HG03103 (cell line): ENCODE results near the gene RFX5.
"Not testable (repeated sequence)": the region's sequence is repeated elsewhere in the genome, so short reads cannot be mapped to it uniquely, and the experiment has no call there.

Experiments
- ATAC-seq: cut with Tn5 transposase; IDR thresholded peaks from one replicate; pipeline ENCODE4 v1.9.1; 2021; ENCODE audit warnings: low read depth; ENCODE audit not compliant: unreplicated experiment

The RFX5 gene

DNA sequence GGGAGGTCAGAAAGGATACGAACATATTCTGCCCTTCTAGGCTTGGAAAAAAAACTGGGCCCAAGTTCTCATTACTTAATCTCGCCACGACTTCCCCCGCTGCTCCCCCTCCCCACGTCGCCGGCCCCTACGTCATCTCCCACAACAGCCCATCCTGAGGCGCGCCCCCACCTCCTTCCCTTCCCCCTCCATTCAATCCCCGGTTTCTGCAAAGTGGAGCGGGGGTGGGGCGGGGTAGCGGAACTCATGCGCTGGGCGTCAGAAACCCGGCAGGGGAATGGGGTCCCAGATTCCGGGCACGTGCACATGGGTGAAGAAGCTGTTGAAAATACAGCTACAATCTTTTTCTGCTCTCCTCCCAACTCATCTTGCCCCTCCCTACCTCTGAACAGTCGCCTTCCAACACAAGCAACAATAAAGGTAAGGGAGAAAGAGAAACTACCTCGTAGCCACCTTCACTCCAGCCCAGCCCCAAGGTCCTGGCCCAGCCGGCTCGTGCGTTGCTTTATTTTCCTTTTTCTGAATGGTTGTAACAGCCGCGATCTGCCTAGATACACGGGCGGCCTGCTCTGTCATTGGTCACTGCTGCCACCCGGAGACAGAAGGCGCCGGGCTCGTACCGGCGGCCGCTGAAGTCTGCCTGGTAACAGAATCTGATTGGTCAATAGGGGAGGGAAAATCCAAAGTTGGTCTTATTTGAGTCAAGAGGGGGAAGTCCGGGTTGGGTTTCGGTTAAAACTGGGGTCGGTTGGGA, at the start of gene RFX5:
Gene RFX5 (minus strand): TSS at position 484 of the 754 bp plus-strand sequence. CDS start 932 bp downstream, outside the sequence.
- ATAC-seq, result peak; percentile 88

DNA sequence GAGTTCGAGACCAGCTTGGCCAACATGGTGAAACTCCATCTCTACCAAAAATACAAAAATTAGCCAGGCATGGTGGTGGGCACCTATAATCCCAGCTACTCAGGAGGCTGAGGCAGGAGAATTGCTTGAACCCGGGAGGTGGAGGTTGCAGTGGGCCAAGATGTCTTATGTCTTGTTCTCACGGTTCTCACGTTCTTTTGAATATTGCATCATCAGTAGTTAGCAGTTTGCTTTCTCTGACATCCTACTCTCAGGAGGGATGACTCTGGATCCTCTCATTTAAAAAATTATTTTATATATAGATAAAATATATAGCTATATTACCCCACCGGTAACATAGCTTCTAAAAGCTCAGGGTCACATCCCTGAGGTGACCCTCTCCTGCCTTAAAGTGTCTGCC, 49.2 kb upstream of the RFX5 start:
- ATAC-seq, result not testable (repeated sequence)

DNA sequence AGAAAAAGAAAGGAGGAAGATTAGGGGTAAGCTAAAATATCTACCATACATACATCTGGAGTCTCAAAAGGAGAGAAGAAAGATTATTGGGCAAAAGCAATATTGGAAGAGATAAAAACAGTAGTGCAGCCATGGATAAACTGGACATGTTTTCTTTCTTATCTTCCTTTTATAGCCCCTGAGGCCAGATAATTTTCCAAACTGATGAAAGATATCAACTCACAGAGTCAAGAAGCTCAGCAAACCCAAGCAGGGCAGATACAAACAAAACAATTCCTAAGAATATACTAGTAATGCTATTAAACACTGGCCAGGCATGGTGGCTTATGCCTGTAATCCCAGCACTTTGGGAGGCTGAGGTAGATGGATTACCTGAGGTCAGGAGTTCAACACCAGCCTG, 46.5 kb upstream of the RFX5 start:
- no peak for ATAC-seq

DNA sequence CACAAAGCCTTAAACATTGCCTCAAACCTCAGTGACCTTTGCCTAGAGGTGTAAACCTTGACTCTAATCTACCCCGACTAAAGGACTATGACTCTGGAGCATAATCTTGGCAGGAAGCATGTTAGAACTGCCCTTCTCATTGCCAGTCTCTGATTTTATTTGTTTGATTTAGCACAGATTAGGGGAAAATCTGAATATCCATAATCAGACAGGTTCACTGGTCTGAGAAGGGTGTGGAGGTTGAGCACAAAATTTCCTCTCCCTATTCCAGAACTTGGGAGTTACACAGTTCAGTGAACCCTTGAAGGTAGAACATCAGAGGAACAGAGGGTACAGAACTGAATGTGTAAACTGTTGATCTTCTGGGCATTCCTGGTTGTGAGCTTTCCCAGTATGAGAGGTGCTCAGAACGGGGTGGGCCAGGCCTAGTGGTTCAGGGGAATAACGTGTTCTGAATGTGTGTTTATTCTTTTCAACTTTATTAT, 44.1 kb upstream of the RFX5 start:
- ATAC-seq, result no peak

DNA sequence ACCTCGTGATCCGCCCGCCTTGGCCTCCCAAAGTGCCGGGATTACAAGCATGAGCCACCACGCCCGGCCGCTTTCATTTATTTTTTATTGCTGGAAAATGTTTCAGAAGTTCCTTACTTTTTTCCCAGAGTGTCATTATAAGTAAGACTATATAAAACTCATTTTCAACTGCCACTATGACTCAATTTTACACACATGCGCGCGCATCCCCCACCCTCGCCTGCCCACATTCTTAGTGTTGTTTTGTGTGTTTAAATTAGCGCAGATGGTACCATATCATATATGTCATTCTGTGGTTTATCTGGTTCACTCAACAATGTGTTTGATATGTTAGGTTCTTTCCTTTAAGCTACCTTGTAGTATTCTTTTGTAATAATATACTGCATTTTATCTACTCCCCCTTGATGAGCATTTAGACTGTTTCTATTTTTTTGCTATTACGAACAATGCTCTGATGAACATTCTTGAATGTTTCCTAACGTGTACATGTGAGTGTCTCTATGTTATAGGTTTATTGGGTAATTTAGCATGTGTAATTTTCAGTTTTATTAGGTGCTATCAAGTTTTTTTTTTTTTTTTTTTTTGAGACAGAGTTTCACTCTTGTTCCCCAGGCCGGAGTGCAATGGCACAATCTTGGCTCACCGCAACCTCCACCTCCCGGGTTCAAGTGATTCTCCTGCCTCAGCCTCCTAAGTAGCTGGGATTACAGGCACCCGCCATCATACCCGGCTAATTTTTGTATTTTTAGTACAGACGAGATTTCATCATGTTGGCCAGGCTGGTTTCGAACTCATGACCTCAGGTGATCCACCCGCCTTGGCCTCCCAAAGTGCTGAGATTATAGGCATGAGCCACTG, 43.4 kb upstream of the RFX5 start:
- ATAC-seq, result not testable (repeated sequence)

DNA sequence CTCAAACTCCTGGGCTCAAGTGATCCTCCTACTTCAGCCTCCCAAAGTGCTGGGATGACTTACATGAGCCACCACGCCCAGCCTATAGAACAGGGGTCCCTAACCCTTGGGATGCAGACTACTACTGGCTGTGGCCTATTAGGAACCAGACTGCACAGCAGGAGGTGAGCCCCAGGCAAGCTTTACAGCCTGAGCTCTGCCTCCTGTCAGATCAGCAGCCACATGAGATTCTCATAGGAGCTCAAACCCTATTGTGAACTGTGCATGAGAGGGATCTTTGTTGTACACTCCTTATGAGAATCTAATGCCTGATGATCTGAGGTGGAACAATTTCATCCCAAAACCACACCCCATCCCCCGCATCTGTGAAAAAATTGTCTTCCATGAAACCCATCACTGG, 39.0 kb upstream of the RFX5 start:
- no peak for ATAC-seq

DNA sequence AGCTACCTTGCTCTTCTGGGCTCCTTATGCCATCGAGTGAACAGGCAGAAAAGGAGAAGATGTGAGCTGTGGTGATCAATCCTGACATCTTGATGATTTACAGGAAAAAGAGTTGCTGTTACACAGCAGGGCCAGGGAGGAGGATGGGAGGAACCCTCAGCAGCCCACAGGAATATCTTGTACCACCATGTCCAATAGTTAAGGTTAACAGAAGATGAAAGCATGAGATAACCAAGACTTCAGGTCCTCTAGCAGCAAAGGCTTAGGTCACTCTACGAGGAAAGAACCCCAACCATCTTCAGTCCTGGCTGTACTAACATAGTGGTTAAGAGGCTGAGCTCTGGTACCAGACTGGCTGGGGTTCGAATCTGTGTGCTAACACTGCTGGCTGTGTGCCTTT, 37.5 kb upstream of the RFX5 start:
- no peak for ATAC-seq

DNA sequence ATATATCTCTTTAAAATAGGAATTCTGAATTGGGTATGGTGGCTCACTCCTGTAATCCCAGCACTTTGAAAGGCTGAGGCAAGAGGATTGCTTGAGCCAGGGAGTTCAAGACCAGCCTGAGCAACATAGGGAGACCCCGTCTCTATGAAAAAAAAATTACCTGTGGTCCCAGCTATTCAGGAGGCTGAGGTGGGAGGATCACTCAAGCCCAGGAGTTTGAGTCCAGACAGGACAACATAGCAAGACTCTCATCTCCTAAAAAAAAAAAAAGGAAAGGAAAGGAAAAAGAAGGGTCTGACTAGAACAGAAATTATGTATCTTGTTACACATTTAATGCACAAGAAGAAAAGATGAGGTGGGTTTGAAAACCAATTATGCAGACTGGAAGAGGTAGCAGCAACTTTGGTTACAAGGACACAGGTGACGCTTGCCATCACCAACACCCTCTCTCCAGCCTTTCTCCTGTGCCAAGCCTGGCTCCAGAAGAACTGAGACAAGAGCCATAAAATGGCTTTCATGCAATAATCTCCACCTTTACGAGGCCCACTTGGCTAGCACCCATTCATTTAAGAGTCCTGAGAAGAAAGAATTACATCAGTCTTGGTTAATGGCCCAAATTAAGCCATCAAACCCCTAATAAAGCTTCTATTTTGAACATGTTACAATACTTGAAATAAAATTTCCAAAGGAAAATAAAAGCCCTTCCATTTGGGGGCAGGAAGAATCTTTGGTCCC, 30.3 kb upstream of the RFX5 start:
- no peak for ATAC-seq

DNA sequence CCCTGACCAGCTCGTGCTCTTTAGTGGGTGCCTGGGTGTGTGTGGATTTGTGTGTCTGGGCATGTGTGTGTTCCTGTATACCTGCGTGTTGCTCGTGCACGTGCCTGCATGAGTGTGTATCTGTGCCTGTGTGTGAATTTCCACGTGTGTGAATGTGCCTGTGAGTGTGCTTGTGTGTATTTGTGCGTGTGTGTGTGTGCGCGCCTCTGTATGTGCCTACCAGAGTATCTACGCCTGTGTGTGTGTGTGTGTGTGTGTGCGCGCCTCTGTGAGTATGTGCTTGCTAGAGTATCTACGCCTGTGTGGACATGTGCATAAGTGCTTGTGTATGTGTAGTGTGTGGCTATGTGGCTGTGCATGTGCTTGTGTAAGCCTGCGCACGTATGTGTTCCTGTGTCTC, 26.1 kb upstream of the RFX5 start:
- no peak for ATAC-seq

DNA sequence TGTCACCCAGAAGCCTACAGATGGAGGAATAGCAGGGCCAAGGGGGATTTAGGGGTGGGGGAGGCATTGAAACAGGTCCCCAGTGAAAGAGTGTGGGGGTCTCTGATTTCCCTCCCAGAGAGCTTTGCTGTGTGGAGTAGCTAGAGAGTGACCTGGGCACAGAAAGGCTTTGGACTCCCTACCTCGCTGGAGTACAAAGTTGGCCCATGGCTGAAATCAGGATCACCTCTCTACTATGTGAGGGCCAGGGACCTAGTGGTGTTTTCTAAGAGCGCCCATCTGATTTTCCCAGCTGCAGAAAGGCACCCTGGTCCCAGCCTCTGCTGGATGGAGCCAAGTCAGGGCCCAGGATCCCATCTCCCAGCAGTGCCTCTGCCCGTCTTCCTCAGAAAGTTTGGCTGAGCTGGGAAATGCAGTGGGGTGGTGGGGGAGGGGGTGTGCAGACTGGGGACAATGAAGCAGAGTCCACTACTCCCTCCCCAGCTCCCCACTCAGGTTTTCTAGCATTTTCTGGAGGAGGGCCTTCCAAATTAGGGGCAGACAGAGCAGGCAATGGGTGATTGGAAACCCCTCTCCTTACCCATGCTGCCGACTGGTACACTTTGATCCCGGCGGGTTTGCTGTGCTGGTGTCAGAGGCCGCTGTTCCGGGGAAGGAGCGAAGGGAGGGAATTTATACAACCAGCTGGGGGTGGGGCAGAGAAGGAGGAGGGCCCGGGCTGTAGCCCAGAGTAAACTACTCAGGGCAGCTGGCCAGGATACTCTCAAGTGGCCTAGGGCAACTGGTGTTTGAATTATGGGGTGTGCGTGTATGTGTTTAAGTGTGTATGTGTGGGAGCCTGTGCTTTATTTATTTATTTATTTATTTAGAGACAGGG, 25.2 kb upstream of the RFX5 start, which contains the start of gene SELENBP1:
Gene SELENBP1 (minus strand): TSS at position 648 of the 877 bp plus-strand sequence. CDS start 64 bp downstream, at position 584.
- no peak for ATAC-seq

DNA sequence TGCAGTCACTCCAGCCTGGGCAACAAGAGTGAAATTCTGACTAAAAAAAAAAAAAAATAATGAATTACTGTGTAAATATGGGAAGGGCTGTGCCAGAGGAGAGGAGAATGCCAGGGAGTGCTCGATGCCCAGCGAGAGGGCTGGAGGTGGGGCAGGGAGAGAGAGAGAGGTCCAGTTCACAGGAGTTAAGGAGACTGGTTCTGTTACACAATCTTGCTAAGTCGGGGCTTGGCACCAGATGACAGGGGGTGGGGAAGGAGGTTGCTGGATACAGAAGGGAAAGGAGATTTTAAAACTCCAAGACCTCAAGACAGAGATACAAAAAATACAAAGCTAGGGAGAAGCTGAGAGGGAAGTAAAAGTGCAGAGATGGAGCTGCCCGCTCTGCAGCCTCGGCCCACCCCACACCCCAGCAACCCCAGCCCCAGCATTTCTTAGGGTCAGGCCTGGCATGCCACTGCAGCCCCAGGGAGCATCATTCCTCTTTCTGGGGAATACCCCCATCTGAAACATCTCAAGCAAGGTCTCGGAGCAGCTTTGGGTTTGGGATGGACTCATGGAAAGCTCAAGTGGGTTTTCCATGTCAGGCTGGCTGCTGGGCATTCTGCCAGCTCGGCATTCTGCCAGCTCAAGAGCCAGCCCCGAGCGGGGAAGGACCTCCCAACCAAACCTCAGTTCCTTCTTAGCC, 24.5 kb upstream of the RFX5 start:
- ATAC-seq, result no peak

DNA sequence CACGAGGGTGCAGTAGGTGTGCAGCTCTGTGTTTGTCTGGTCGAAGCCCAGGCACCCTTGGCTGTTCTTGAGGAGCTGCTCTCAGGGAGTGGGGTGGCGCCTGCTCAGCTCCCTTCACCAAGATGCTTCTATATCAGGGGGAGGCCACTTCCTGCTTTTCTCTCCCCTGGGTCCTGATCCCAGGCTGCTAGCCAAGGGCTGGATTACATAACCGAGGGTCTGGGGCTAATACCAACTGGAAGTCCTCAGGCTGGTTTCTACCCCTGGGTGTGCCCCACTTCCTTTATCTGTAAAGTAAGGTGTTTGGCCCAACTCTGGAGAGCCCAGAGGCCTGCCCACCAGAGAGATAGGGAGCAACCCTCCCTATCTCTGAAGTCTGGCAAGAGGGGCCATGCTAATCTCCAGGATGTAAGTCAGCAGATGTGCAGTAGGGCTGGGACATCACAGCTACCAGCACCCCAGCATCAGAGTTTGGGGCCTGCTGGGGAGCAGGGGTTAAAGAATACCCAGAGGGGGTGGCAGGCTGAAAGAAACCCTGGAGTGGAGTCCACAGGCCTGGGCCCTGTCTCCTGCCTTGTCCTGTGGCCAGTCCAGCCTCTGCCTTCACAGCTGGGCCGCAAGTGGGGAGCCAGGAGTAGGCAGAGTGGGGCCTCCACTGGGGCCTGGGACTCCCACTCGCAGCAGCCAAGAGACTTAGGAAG, 23.3 kb upstream of the RFX5 start:
- ATAC-seq, result no peak

DNA sequence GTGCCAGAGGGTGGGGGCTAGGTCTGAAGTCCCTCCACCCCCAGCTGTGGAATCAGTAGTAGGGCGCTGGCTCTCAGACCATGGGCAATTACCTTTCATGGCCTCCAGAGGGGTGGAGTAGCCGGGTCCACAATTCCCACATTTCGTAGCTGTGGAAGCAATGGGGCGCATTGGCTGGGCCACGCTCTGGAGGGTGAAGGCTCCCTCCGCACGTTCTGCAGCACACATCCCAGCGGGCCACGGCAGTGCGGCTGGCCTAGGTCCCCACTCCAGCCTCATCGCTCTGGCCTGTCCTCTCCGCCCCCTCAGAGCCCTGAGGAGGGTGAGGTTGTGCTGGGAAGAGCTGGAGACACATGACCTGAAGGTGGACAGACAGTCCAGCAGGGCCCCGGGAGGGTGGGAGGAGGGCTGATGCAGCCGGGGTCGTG, 22.6 kb upstream of the RFX5 start:
- no peak for ATAC-seq

DNA sequence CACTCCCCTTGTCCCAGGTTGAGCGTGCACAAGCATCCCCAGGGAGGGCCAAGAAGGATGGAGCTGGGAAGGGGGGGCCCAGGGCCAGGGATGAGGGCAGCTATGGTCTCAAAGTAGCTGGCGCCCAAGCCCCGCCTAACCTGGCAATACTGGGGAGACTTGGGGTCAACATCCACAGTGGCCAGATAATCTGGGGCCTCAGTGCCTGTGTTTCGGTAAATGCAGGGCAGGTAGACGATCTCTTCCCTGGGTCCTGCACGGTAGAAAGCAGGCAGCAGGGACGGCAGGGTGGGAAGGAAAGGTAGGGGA, 22.2 kb upstream of the RFX5 start:
- ATAC-seq, result no peak

DNA sequence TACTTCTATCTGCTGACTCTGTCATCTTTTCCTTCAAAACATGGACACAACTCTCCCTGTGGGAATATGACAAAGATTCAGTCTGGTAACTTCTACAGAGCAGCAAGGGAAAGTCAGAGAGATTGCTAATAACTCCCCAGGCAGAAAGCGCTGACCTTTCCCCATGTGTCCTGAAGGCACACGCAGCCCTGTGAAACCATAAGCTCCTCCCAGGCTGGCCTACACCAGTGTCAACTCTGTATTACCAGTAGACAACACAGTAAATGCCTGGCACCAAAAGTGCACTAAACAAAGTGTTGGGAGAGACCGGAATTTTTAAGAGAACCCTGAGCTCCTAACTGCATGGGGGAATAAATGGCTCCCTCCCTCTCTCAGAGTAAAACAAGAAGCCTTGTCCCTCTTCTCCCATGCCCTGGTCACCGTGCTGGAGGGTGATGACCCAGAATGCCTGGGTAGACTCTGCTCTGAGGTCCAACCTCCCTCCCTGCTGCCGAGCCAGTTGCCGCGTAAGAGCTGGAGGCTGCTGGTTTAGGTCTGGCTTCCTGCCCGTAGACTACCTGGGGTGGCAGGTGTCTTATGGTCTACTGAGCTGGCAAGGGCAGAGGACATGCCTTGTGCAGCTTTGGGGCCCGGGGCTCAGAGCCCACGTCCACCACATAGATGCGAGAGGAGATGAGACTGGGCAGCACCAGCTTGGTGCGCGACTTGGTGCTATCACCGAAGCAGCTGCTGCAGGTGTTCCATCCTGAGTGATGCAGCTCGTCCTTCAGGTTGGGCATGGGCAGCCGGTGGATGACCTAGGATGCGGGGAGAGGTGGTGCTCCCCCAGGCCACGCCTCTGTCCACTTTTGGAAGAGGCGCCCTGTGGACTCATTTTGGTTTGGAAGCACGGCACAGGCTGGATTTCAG, 21.6 kb upstream of the RFX5 start:
- ATAC-seq, result no peak

DNA sequence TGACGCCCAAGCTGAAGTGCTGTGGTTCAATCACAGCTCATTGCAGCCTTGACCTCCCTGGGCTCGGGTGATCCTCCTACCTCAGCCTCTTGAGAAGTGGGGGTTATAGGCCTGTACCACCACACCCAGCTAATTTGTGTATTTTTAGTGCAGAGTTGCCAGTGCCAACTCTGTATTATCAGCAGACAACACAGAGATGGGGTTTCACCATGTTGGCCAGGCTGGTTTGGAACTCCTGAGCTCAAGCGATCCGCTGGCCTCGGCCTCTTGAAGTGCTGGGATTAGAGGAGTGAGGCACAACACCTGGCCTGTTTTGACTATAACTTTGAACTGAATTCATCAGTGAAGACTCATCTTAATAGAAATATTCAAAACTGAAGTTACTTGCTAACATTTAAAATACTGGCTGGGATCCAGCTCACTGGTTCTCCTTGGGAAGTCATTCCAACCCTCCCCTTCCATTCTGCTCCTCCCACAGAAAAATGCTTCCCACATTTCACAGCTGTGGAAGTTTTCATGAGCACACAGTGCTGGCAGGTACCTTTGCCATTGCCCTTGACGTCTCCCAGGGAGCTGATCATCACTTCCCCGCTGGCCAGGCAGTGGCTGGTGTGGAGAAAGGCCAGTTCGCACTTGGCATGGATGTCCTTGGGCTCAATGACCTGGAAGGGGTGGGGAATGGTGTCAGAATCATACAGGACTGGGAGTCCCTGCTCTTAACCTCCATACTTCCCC, 20.8 kb upstream of the RFX5 start:
- ATAC-seq, result no peak

DNA sequence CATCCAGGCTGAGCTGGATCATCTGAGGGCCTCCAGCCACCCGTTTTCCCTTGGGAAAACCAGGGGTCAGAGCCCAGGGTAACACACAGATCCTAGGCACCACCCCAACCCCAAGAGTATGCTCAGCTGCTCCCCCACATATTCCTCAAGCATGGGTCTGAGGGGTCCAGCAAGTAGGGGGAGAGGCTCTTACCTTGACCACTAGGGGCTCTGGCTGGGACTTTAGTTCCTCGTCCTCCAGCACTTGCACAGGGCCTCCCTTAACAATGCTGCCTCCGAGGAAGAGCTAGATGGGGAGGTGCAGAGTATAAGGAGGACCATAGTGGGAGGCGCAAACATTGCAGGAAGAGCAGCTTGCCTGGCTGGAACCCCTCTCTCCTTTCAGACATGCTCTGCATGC, 17.9 kb upstream of the RFX5 start:
- no peak for ATAC-seq
